Vagina (tissue), 2 donors: Measurements from ENCODE around the gene C3orf20.
A peak's percentile ranks its signal among the peaks of the same experiment; 100 is the strongest.

Experiments
- CTCF ChIP-seq, 3 experiments: fragments of 450-650 bp in 2 of 3; fragments of 200-600 bp in 1 of 3; sonication (generic) in 1 of 3; IDR thresholded peaks; one replicate each; pipeline ENCODE4 v1.5.1; 2017 to 2019; ENCODE audit warnings: antibody characterized with exemption in 3 of 3, mild to moderate bottlenecking in 2 of 3, moderate library complexity in 2 of 3
- POLR2A ChIP-seq, 2 donors: fragments of 450-650 bp; IDR thresholded peaks; one replicate each; pipeline ENCODE4 v1.6.1; 2017; ENCODE audit warnings: antibody characterized with exemption in 2 of 2, mild to moderate bottlenecking in 2 of 2, moderate library complexity in 2 of 2
- POLR2AphosphoS5 ChIP-seq, 2 donors: sonication (generic); formaldehyde crosslinking; IDR thresholded peaks; one replicate each; pipeline ENCODE4 v1.9.0; 2017; ENCODE audit warnings: antibody characterized with exemption in 2 of 2, mild to moderate bottlenecking in 2 of 2, low read depth in 1 of 2; ENCODE audit not compliant: insufficient read depth in 1 of 2

- TF ChIP-seq POLR2A (IDR thresholded peaks at IDR 0.05) (no peak), CTCF (IDR thresholded peaks at IDR 0.05) (no peak), POLR2AphosphoS5 (IDR thresholded peaks at IDR 0.05; ENCODE audit: insufficient read depth in 1 of 2, low read depth in 1 of 2) (peak; percentile 28 to 54)
Measured at GRCh38 chr3:14725564-14726440, 50.9 kb downstream of the C3orf20 start.
